Heart left ventricle (tissue), 16 donors: ENCODE results near the gene MAML3. TPM values are rescaled to one million over a fixed set of nuclear protein-coding genes. Genes with fewer than 3 reads are reported as not detected.

Source experiments
- ATAC-seq, 4 donors: fragments of 200-7000 bp; cut with Tn5 transposase; one replicate each; pipeline ENCODE4 v1.9.1; 2020 to 2022; ENCODE audit warnings: moderate library complexity in 4 of 4, mild to moderate bottlenecking in 3 of 4, moderate number of reproducible peaks in 1 of 4
- DNase-seq, 5 donors: peaks; one replicate each; pipeline ENCODE4 v3.0.0-alpha.2; 2020
- H3K27ac ChIP-seq, 12 donors: fragments of 200-600 bp; sonication (generic) in 4 of 12; one replicate each; pipeline versions ENCODE4 v1.5.0 to v1.8.0; 2016 to 2022; ENCODE audit warnings: mild to moderate bottlenecking in 2 of 12
- H3K27me3 ChIP-seq, 9 donors: fragments of 200-600 bp; sonication (generic) in 2 of 9; one replicate each; pipeline versions ENCODE4 v1.5.1 to v1.8.0; 2016 to 2022; ENCODE audit warnings: mild to moderate bottlenecking in 3 of 9
- H3K36me3 ChIP-seq, 9 donors: fragments of 200-600 bp; sonication (generic) in 2 of 9; one replicate each; pipeline versions ENCODE4 v1.5.0 to v1.8.0; 2018 to 2022; ENCODE audit warnings: mild to moderate bottlenecking in 2 of 9
- H3K4me1 ChIP-seq, 12 donors: fragments of 200-600 bp; sonication (generic) in 4 of 12; one replicate each; pipeline versions ENCODE4 v1.5.0 to v1.8.0; 2016 to 2022; ENCODE audit warnings: mild to moderate bottlenecking in 3 of 12
- H3K4me3 ChIP-seq, 12 donors: fragments of 200-600 bp; sonication (generic) in 4 of 12; one replicate each; pipeline versions ENCODE4 v1.5.0 to v1.8.0; 2017 to 2022; ENCODE audit warnings: mild to moderate bottlenecking in 9 of 12, moderate library complexity in 4 of 12
- H3K9me3 ChIP-seq, 12 donors: fragments of 200-600 bp; sonication (generic) in 4 of 12; one replicate each; pipeline versions ENCODE4 v1.5.0 to v1.8.0; 2016 to 2022; ENCODE audit warnings: mild to moderate bottlenecking in 1 of 12
- POLR2A ChIP-seq, 2 donors: fragments of 450-650 bp; IDR thresholded peaks; one replicate each; pipeline ENCODE4 v1.6.1; 2017; ENCODE audit warnings: antibody characterized with exemption in 2 of 2, mild to moderate bottlenecking in 2 of 2, moderate library complexity in 2 of 2
- WGBS, 4 donors: extraction: QIAGEN DNeasy Blood & Tissue Kit in 2 of 4; methylation state at CpG; one replicate each; pipeline versions ENCODE4 v1.1.5 to v1.1.7; 2013 to 2018; 5-methylcytosine and 5-hydroxymethylcytosine counted together
- intact Hi-C, 10 donors: fragments of 100-400 bp; cut with DNase I; formaldehyde crosslinking; loops; one replicate each; pipeline versions ENCODE4 v1.11.1 to v1.14.2; 2022
- polyA plus RNA-seq, 2 donors: library from polyadenylated mRNA; stranded (reverse); fragments of 200-250 nt; gene quantifications; one replicate each; pipeline ENCODE4 v1.2.3, GENCODE V29; 2013
- total RNA-seq, 9 donors: library from RNA; depleted of rRNA in 2 of 9; stranded (reverse); fragments of >200 nt in 2 of 9; fragmentation: NEBNext Ultra II Directional in 3 of 9; extraction: Animal tissue kit (Norgen Biotek cat#: 25700) in 3 of 9; gene quantifications; one replicate each; pipeline versions ENCODE4 v1.1.0 to v1.2.4, GENCODE V29; 2016 to 2023
- TF ChIP-seq, protein P1 (sequence below), 12 donors: fragments of 200-600 bp; sonication (generic) in 4 of 12; IDR thresholded peaks; one replicate each; pipeline versions ENCODE4 v1.5.0 to v1.8.0; 2018 to 2022; ENCODE audit warnings: antibody characterized with exemption in 12 of 12, mild to moderate bottlenecking in 5 of 12
- donor health status: ischemic (EF 13 %, LVEDD 7.1; RV severe dilation, severe dysfunction).
- donor health status: healthy with polysubstance abuse.
- donor health status: DM: no; HTN: yes; CAD: no.
- donor health status: DM: no; HTN: no; CAD: no.
- donor health status: ischemic (EF 25% LVEDD 6.9; RV normal size, moderate dysfunction).
- donor health status: ischemic (EF 25% LVEDD 5.7; RV mildly dilated, moderate dysfunction).
- donor health status: healthy.
- donor health status: DM: yes; HTN: yes; CAD: no.
- donor health status: ischemic (EF 35%, LVEDD 5.7; RV mildly dilated, moderate dysfunction).
- donor health status: nonischemic (EF 11% LVEDD 7.7; RV severe dilation, severe dysfunction).
- donor health status: DM: yes; HTN: yes; CAD: no.
- donor health status: PGD.
- donor health status: ischemic (EF 29% LVEDD 5.4; RV normal size, mild dysfunction).
- donor health status: nonischemic (EF 23%, LVEDD 6.1; RV moderate dilation, normal function).

Gene MAML3
- total and polyA plus RNA-seq, 11 donors = 0.76 to 5.9 (median 2.4) TPM

DNA sequence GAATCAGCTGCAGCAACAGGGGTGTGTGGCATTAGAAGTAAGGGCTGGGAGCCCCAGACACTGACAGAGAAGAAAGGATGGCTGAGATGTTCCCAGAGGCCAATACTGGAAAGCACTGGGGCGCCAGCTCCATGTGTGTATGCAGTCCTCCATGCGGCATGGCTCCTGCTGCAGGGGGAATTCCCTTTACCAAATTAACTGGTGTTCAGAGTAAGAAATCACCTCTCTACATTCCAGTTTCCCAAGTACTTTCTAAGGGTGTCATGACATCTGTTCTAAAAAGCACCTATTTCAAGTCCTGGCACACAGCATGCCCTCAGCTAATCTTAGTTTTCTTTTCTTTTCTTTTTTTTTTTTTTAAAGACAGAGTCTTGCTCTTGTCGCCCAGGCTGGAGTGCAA is 98.0 kb downstream of the MAML3 start:
- H3K27me3 ChIP-seq = no peaks in the 10 kb centered on the region
- no peaks in the 10 kb centered on the region for H3K9me3 ChIP-seq
- no peak overlapping the region for H3K4me3 ChIP-seq
- 94 to 100% (median 97%) methylated on average over 3 of the region's 3 CpGs for WGBS, 4 donors
- H3K36me3 ChIP-seq = no peaks in the 10 kb centered on the region
- H3K27ac ChIP-seq = no peak overlapping the region
- peaks cover 0 to 27% (median 7%) of the 10 kb centered on the region in 12 donors for H3K4me1 ChIP-seq
- TF ChIP-seq POLR2A (IDR thresholded peaks at IDR 0.05) = no peak
- TF ChIP-seq, protein P1, sequence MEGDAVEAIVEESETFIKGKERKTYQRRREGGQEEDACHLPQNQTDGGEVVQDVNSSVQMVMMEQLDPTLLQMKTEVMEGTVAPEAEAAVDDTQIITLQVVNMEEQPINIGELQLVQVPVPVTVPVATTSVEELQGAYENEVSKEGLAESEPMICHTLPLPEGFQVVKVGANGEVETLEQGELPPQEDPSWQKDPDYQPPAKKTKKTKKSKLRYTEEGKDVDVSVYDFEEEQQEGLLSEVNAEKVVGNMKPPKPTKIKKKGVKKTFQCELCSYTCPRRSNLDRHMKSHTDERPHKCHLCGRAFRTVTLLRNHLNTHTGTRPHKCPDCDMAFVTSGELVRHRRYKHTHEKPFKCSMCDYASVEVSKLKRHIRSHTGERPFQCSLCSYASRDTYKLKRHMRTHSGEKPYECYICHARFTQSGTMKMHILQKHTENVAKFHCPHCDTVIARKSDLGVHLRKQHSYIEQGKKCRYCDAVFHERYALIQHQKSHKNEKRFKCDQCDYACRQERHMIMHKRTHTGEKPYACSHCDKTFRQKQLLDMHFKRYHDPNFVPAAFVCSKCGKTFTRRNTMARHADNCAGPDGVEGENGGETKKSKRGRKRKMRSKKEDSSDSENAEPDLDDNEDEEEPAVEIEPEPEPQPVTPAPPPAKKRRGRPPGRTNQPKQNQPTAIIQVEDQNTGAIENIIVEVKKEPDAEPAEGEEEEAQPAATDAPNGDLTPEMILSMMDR (IDR thresholded peaks at IDR 0.05) = no peak
- intact Hi-C loops = loop anchor here in 2 of 10 donors (5.0 to 10.0 kb wide), 2 partner anchors 36 to 99 kb away; partner anchors contain the start of gene MAML3 (in 1 of the 2)
- DNase-seq (no peak), ATAC-seq (no peak)

DNA sequence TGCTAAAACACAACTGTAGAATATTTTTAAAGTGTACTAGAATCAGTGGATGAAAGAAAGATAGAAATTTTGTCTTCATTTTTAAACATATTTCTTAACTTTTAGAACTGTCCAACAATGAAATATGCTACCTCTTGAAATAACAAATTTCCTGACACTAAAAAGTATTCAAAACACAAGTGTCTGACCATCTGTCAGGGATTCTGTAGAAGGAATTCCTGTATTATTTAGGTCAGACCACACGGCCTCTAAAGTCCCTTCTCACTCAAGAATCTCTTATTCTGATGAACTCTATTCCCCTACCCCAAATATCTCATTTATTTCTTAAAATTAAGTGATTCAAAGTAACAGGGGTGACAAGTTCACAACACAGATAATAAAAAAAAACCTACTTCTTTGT is 99.1 kb downstream of the MAML3 start:
- no peak for DNase-seq
- Histone ChIP-seq H3K9me3 (no peaks in the 10 kb centered on the region), H3K36me3 (no peaks in the 10 kb centered on the region), H3K4me1 (peaks cover 0 to 35% (median 10%) of the 10 kb centered on the region in 12 donors), H3K27me3 (no peaks in the 10 kb centered on the region), H3K27ac (no peak overlapping the region), H3K4me3 (no peak overlapping the region)
- intact Hi-C loops = loop anchor here in 9 of 10 donors (5.0 to 10.0 kb wide), 6 partner anchors 37 to 323 kb away; partner anchors contain the start of gene MAML3 (in 5 of the 9)
- ATAC-seq = no peak
- WGBS, 4 donors = 69 to 77% (median 74%) methylated on average over 1 of the region's 1 CpG
- no peak for TF ChIP-seq POLR2A (IDR thresholded peaks at IDR 0.05)
- TF ChIP-seq, protein P1 (IDR thresholded peaks at IDR 0.05) = no peak

DNA sequence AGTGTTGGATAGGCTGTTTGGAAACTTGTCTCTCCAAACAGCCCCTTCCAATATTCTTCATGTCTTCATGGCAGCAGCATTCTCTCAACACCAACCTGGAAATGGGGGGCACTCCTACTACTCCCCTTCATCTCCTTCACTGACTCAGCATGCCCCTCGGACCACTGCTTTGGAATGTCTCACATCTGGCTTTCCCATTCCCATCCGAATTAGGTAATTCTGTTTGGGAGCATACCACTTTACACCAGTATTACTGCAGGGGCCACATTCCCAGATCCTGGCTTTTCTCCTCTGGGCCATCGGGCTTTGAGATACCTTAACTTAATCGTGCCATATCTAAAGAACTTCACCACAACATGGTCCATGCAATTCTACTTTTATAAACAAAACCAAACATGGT is 100.8 kb downstream of the MAML3 start:
- Histone ChIP-seq H3K36me3 (no peaks in the 10 kb centered on the region), H3K27ac (no peak overlapping the region), H3K27me3 (no peaks in the 10 kb centered on the region), H3K4me3 (no peak overlapping the region), H3K9me3 (no peaks in the 10 kb centered on the region), H3K4me1 (peaks cover 0 to 40% (median 20%) of the 10 kb centered on the region in 12 donors)
- no peak for TF ChIP-seq POLR2A (IDR thresholded peaks at IDR 0.05)
- TF ChIP-seq, protein P1 (IDR thresholded peaks at IDR 0.05) = no peak
- DNase-seq (no peak), ATAC-seq (no peak)
- WGBS, 4 donors = 89 to 96% (median 92%) methylated on average over 4 of the region's 4 CpGs
- intact Hi-C loops = loop anchor here in 9 of 10 donors (2.0 to 10.0 kb wide), 7 partner anchors 39 to 321 kb away; partner anchors contain the start of gene MAML3 (in 5 of the 9)

DNA sequence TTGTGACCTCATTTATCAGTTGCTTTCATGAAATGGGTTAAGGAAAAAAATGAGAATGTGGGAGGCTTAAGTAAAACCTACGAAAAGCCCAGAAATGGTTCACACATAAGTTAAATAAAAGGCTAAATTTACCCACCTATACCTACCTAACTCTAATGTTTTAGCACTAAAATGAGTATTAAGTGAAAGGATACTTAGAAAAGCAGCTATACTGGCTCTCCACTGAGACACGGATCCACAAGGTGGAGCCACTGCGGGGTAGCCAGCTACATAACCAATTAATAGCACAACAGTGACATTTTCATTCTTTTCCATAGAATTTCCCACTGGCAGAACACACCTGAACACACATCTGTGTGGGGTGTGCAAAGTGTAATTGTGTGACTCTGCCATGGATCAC is 101.9 kb downstream of the MAML3 start:
- WGBS, 4 donors = 54 to 62% (median 59%) methylated on average over 3 of the region's 3 CpGs
- H3K27ac ChIP-seq = no peak overlapping the region
- H3K4me3 ChIP-seq = no peak overlapping the region
- DNase-seq (peak; percentile 44 to 68 (median 44)), ATAC-seq (no peak)
- no peaks in the 10 kb centered on the region for H3K9me3 ChIP-seq
- no peak for TF ChIP-seq POLR2A (IDR thresholded peaks at IDR 0.05)
- TF ChIP-seq, protein P1 (IDR thresholded peaks at IDR 0.05) = peak; percentile 43 to 76 (median 60)
- H3K4me1 ChIP-seq = peaks cover 0 to 45% (median 24%) of the 10 kb centered on the region in 12 donors
- intact Hi-C loops = loop anchor here (1.0 to 10.0 kb wide), 8 partner anchors 40 to 320 kb away; partner anchors contain the start of gene MAML3 (in 5 of the 10)
- no peaks in the 10 kb centered on the region for H3K27me3 ChIP-seq
- no peaks in the 10 kb centered on the region for H3K36me3 ChIP-seq
